ENCODE results near the gene MDM2. TPM values are rescaled to one million over a fixed set of nuclear protein-coding genes. Genes with fewer than 3 reads are reported as not detected.

MDM2 gene
- total RNA-seq, 1 experiment from 2014 or later, result 95.2 TPM

- Histone ChIP-seq H3K4me3 (no peak overlapping the region), H3K79me2 (ENCODE audit: low read depth) (0 out of 2 replicates have a peak, but pooled peaks cover 3% of the 10 kb centered on the region), H4K20me1 (ENCODE audit: insufficient read depth) (peaks cover 3% of the 10 kb centered on the region; the same call in 1 of the 2 replicates), H2AFZ (no peak overlapping the region), H3K9me3 (ENCODE audit: insufficient read depth, low read depth) (no peaks in the 10 kb centered on the region), H3K27me3 (ENCODE audit: insufficient read depth, low read depth) (no peaks in the 10 kb centered on the region), H3K4me2 (no peak overlapping the region), H3K9me2 (ENCODE audit: insufficient read depth) (no peaks in the 10 kb centered on the region), H3K4me1 (replicated peaks; ENCODE audit: insufficient read depth) (no peaks in the 10 kb centered on the region), H3F3A (ENCODE audit: insufficient read depth, low read depth) (peaks cover 14% of the 10 kb centered on the region; the same call in 1 of the 2 replicates), H3K36me3 (ENCODE audit: low read depth) (peaks cover 41% of the 10 kb centered on the region), H3K27ac (no peak overlapping the region)
- no TSS peak for BruUV-seq (replicated peaks)
- TF ChIP-seq EZH2 (IDR thresholded peaks at IDR 0.05; ENCODE audit: low read depth) (no peak), CTCF (conservative IDR thresholded peaks at IDR 0.05) (no peak)
- intact Hi-C loops (cut with micrococcal nuclease; ENCODE audit: unreplicated experiment), result loop anchor here (10.0 kb wide), 1 partner anchor 431 kb away; no protein-coding TSS in a partner anchor
- POLR2A ChIA-PET (ENCODE audit: unreplicated experiment), result no interaction called here
- CTCF ChIA-PET, result interaction anchor here (0.7 kb wide), 1 partner anchor 9 kb away, joined by 5 read pairs; no protein-coding TSS in a partner anchor
- no peak for DNase-seq
Observed at GRCh38 chr12:68833508-68833907, 25.5 kb downstream of the MDM2 start.

GRCh38 chr12:68835333-68835908, 27.4 kb downstream of the MDM2 start:
- H3K36me3 ChIP-seq (ENCODE audit: low read depth), result peaks cover 38% of the 10 kb centered on the region
- H3K4me2 ChIP-seq, result no peak overlapping the region
- DNase-seq, result no peak
- no peaks in the 10 kb centered on the region for H3K27me3 ChIP-seq (ENCODE audit: insufficient read depth, low read depth)
- H3K9me2 ChIP-seq (ENCODE audit: insufficient read depth), result no peaks in the 10 kb centered on the region
- no peak overlapping the region for H3K4me3 ChIP-seq
- H2AFZ ChIP-seq, result no peak overlapping the region
- intact Hi-C loops (cut with micrococcal nuclease; ENCODE audit: unreplicated experiment), result loop anchor here (10.0 kb wide), 1 partner anchor 429 kb away; no protein-coding TSS in a partner anchor
- peaks cover 3% of the 10 kb centered on the region; the same call in 1 of the 2 replicates for H4K20me1 ChIP-seq (ENCODE audit: insufficient read depth)
- BruUV-seq (replicated peaks), result no TSS peak
- no peaks in the 10 kb centered on the region for H3K4me1 ChIP-seq (replicated peaks; ENCODE audit: insufficient read depth)
- TF ChIP-seq EZH2 (IDR thresholded peaks at IDR 0.05; ENCODE audit: low read depth) (no peak), CTCF (conservative IDR thresholded peaks at IDR 0.05) (no peak)
- no peaks in the 10 kb centered on the region for H3F3A ChIP-seq (ENCODE audit: insufficient read depth, low read depth)
- H3K79me2 ChIP-seq (ENCODE audit: low read depth), result 0 out of 2 replicates have a peak, but pooled peaks cover 2% of the 10 kb centered on the region
- no peak overlapping the region for H3K27ac ChIP-seq
- ChIA-PET CTCF (no interaction called here), POLR2A (ENCODE audit: unreplicated experiment) (no interaction called here)
- no peaks in the 10 kb centered on the region for H3K9me3 ChIP-seq (ENCODE audit: insufficient read depth, low read depth)

- TF ChIP-seq EZH2 (IDR thresholded peaks at IDR 0.05; ENCODE audit: low read depth) (no peak), CTCF (conservative IDR thresholded peaks at IDR 0.05) (no peak)
- intact Hi-C loops (cut with micrococcal nuclease; ENCODE audit: unreplicated experiment), result loop anchor here (10.0 kb wide), 1 partner anchor 428 kb away; no protein-coding TSS in a partner anchor
- Histone ChIP-seq H3K9me2 (ENCODE audit: insufficient read depth) (no peaks in the 10 kb centered on the region), H3K79me2 (ENCODE audit: low read depth) (no peaks in the 10 kb centered on the region), H3K9me3 (ENCODE audit: insufficient read depth, low read depth) (no peaks in the 10 kb centered on the region), H4K20me1 (ENCODE audit: insufficient read depth) (peaks cover 3% of the 10 kb centered on the region; the same call in 1 of the 2 replicates), H3K4me3 (no peak overlapping the region), H3F3A (ENCODE audit: insufficient read depth, low read depth) (no peaks in the 10 kb centered on the region), H2AFZ (no peak overlapping the region), H3K27me3 (ENCODE audit: insufficient read depth, low read depth) (no peaks in the 10 kb centered on the region), H3K27ac (no peak overlapping the region), H3K4me2 (no peak overlapping the region), H3K4me1 (replicated peaks; ENCODE audit: insufficient read depth) (no peaks in the 10 kb centered on the region), H3K36me3 (ENCODE audit: low read depth) (peaks cover 42% of the 10 kb centered on the region)
- ChIA-PET POLR2A (ENCODE audit: unreplicated experiment) (no interaction called here), CTCF (interaction anchor here (1.0 kb wide), 1 partner anchor 113 kb away, joined by 7 read pairs; no protein-coding TSS in a partner anchor)
- BruUV-seq (replicated peaks), result no TSS peak
- no peak for DNase-seq
Observed at GRCh38 chr12:68837215-68837614, 29.2 kb downstream of the MDM2 start.
